ENCODE measurements around the gene PDZRN4.

- no peak for TF ChIP-seq POLR2A (IDR thresholded peaks at IDR 0.05)
- TF ChIP-seq, protein P1, sequence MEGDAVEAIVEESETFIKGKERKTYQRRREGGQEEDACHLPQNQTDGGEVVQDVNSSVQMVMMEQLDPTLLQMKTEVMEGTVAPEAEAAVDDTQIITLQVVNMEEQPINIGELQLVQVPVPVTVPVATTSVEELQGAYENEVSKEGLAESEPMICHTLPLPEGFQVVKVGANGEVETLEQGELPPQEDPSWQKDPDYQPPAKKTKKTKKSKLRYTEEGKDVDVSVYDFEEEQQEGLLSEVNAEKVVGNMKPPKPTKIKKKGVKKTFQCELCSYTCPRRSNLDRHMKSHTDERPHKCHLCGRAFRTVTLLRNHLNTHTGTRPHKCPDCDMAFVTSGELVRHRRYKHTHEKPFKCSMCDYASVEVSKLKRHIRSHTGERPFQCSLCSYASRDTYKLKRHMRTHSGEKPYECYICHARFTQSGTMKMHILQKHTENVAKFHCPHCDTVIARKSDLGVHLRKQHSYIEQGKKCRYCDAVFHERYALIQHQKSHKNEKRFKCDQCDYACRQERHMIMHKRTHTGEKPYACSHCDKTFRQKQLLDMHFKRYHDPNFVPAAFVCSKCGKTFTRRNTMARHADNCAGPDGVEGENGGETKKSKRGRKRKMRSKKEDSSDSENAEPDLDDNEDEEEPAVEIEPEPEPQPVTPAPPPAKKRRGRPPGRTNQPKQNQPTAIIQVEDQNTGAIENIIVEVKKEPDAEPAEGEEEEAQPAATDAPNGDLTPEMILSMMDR (IDR thresholded peaks at IDR 0.05), result no peak
Observed at GRCh38 chr12:41479426-41479825, 291.3 kb downstream of the PDZRN4 start.
